Right ventricle myocardium superior (tissue), 1 donor: Measurements from ENCODE around the gene FRMD3. TPM values are rescaled to one million over a fixed set of nuclear protein-coding genes. Genes with fewer than 3 reads are reported as not detected.
A peak's percentile ranks its signal among the peaks of the same experiment; 100 is the strongest.

Experiments used
- ATAC-seq: fragments of 200-7000 bp; cut with Tn5 transposase; one replicate; pipeline ENCODE4 v1.9.1; 2020; ENCODE audit warnings: mild to moderate bottlenecking; ENCODE audit not compliant: poor library complexity
- DNase-seq: peaks from one replicate; pipeline ENCODE4 v3.0.0-alpha.2; 2020
- intact Hi-C: fragments of 100-400 bp; cut with DNase I; formaldehyde crosslinking; loops from one replicate; pipeline ENCODE4 v1.11.2; 2022
- total RNA-seq: library from RNA; stranded (reverse); fragmentation: NEBNext Ultra II Directional; extraction: Animal tissue kit (Norgen Biotek cat#: 25700); gene quantifications from one replicate; pipeline ENCODE4 v1.2.1, GENCODE V29; 2021
- donor health status: DM: no; HTN: yes; CAD: no; lungs with severe emphysema.

FRMD3 gene
- total RNA-seq, 1 donor from 2014 or later, result 93.2 TPM

DNA sequence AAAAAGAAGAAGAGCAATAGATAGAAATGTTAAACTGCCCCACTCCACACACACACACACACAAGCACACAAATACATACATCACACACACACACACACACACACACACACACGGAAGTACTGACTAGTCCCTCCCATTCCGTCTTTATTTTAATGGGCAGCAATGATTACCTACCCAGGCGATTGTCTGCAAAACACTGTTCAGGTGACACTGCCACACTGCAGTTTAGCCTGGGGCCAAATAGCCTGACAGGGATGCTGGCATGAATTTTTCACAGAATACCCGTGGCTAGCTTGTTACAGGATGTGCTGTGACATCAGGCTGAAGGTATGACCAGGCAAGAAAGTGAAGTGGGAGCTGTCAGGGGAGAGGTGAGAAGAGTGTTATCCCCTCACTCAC, 86.9 kb downstream of the FRMD3 start:
- ATAC-seq, result no peak
- DNase-seq, result no peak
- intact Hi-C loops, result no loop called here

GRCh38 chr9:83449983-83450382, 88.2 kb downstream of the FRMD3 start:
- ATAC-seq (no peak), DNase-seq (no peak)
- intact Hi-C loops, result no loop called here

GRCh38 chr9:83449166-83449565, 89.0 kb downstream of the FRMD3 start:
- peak; percentile 79 for ATAC-seq
- intact Hi-C loops, result no loop called here

GRCh38 chr9:83448626-83449025, 89.6 kb downstream of the FRMD3 start:
- no peak for ATAC-seq
- intact Hi-C loops, result no loop called here
- DNase-seq, result no peak

More at GRCh38 chr9:83449166-83449565, 89.0 kb downstream of the FRMD3 start:
- no peak for DNase-seq

DNA sequence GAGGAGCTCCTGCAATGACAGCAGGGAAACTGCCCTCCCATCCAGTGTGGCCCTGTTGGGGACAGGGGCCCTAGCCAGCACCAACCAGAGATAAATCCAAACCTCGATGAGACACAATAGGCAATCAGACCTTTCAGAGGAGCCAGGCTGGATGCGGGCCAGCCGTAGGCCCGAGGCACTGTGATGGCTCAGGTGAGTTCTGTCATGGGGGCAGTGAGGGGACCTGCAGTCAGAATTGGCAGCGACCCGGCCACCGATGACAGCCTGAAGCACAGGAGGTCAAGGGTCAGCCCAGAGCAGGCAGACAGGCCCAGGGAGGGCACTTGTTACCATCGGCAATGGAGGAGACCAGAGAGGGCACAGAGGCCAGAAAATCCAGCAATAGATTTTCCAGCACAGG, 90.8 kb downstream of the FRMD3 start:
- intact Hi-C loops, result no loop called here
- ATAC-seq (no peak), DNase-seq (no peak)

DNA sequence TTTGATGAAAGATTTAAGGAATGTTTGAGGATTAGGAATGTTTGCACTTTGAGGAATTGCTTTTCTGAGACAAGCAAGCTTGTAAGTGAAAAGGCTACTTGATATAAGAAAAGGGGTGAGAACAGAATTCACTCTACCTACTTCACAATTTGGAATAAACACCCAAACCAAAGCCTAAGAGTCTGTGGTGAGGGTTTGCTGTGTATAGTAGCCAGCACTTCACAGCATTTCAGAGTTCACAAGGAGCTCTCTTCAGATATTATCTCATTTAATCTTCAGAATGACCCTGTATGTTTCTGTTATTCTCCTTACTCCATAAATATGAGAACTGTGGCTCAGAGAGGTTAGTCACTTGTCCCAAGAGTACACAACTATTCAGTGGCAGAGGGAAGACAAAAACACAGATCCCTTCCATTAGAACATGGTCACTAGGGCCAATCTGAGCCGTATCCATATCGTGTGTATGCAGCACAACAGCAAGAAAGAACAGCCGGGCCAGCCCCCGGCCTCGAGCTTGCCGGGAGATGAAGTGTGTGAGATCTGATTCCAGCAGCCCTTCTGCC, 92.4 kb downstream of the FRMD3 start:
- intact Hi-C loops, result no loop called here
- ATAC-seq (no peak), DNase-seq (no peak)

DNA sequence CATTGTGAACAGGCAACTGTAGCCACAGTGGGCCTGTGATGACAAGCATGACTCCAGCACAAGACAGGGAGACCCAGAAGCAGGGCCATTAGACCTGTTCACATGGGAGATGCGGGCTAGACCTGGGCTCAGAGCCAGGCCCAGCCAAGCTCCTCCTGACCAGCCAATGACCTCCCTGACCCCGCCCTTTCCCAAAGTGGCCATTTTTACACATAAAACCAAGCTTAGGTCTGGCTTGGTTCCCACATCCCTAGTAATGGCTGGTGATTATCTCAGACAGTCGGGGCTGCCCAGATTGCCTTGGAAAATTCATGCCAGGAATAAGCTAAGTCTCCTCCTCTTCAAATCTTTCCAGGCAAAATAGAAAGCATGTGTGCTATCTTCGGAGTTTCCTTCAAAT, 94.1 kb downstream of the FRMD3 start:
- ATAC-seq, result peak; percentile 84
- DNase-seq, result peak; percentile 81
- intact Hi-C loops, result no loop called here

DNA sequence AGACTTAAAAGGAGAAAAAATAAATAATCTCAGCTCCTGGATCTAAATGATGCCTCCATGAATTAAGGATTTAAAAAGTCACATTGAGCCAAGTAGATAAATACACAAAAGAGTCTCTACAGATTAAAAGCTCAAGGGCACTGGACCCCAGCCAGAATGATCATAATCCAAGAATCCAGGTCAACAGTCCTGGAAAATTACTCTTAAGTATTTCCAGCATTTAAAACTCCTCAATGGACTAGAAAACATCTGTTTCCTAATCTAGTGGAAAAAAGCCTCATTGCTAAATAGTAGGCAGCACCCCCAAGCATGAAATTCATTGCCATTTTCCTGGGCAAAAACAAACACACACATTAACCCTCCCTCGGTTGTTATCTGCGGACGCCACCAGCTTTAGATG, 96.8 kb downstream of the FRMD3 start:
- intact Hi-C loops, result no loop called here
- DNase-seq (no peak), ATAC-seq (no peak)

DNA sequence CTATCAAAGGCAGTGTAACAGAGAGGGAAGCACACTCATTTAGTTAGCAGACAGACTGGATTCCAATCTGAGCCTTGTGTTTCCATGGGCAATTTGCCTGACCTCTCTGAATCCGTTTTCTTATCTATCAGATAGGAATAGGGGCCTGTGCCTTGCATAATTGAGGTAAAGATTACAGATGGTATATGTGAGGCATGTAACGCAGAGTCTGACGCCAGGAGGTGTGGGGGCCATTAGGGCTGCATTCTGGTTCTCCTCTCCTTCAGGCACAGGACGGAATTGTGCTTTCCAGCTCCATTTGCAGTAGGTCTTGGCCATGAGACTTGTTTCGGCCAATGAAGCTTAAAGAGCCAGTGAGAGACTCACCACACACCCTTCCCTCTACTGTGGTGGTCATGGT, 97.6 kb downstream of the FRMD3 start:
- intact Hi-C loops, result no loop called here
- no peak for DNase-seq
- no peak for ATAC-seq

GRCh38 chr9:83435301-83435700, 102.9 kb downstream of the FRMD3 start:
- ATAC-seq, result no peak

GRCh38 chr9:83434254-83434653, 103.9 kb downstream of the FRMD3 start:
- intact Hi-C loops, result loop anchor here (5.0 kb wide), 1 partner anchor 103 kb away; the partner anchor contains the start of gene FRMD3
- no peak for ATAC-seq
- no peak for DNase-seq

More at GRCh38 chr9:83435301-83435700, 102.9 kb downstream of the FRMD3 start:
- intact Hi-C loops, result no loop called here
- no peak for DNase-seq

GRCh38 chr9:83433846-83434245, 104.4 kb downstream of the FRMD3 start:
- no peak for ATAC-seq
- DNase-seq, result no peak
- intact Hi-C loops, result loop anchor here (5.0 kb wide), 1 partner anchor 103 kb away; the partner anchor contains the start of gene FRMD3

DNA sequence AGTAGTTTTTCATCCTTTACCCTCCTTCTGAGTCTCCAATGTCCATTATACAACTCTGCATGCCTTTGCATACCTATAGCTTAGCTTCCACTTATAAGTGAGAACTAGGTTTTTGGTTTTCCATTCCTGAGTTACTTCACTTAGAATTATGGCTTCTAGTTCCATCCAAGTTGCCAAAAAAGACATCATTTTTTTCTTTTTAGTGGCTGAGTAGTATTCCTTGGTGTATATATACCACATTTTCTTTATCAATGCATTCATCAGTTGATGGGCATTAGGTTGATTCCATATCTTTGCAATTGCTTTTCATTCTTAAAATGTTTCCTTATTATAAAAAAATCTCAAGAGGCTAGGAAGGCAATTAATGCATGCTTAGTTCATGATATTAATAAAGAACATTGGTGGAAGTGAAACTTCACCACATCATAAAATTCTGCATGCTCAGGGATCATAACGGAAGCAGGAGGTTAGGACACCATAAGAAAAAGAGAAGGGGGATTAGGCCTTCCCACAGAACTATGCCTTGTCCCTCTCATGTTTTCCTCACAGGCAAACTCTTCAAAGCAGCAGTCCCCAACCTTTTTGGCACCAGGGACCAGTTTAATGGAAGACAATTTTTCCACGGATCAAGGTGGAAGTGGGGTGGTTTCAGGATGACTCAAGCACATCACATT, 105.2 kb downstream of the FRMD3 start:
- intact Hi-C loops, result loop anchor here (5.0 kb wide), 1 partner anchor 104 kb away; the partner anchor contains the start of gene FRMD3
- ATAC-seq (peak; percentile 41), DNase-seq (no peak)

GRCh38 chr9:83432104-83432627, 106.0 kb downstream of the FRMD3 start:
- DNase-seq, result peak; percentile 88
- ATAC-seq, result peak; percentile 88
- intact Hi-C loops, result loop anchor here (5.0 kb wide), 1 partner anchor 105 kb away; the partner anchor contains the start of gene FRMD3

- DNase-seq (peak; percentile 52), ATAC-seq (peak; percentile 42)
- intact Hi-C loops, result loop anchor here (5.0 kb wide), 1 partner anchor 106 kb away; the partner anchor contains the start of gene FRMD3
Measured at GRCh38 chr9:83431101-83432060, 106.8 kb downstream of the FRMD3 start.

DNA sequence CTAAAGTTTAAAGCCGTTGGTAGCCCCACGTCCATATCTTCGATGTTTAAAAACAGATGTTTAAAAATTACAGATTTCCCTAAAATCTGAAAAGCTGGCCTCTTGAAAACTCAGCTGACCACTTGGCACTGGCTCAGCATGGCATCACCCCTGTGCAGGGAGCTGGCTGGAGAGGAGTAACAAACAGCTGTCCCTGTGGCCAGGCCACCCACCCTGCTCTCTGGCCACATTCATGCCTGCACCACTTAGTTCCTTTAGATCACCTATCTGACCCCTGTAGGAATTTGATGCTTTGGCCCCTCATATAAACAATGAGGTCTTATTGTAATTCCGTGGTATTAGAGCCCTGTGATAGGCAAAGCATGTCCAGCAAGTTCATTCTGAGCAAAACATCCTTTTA, 107.5 kb downstream of the FRMD3 start:
- no peak for DNase-seq
- ATAC-seq, result no peak
- intact Hi-C loops, result loop anchor here (5.0 kb wide), 1 partner anchor 107 kb away; the partner anchor contains the start of gene FRMD3

DNA sequence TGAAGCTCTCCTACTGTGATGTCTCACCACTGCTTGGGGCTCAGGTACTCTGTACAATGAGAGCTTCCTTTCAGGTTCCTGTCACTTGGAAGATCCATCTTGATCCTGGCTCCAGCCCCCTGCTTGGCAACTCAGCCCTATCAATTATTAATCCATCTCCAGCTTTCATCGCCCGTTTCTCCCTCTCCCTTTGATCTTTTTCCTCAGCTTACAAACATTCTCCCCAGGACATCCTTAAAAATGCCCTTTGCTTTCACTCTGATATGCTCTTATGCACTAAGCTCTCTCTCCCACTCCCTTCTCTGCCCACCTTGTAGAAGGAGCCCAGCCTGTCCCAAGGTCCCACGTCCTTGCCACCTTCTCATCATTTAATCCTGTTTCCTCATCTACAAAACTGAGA, 109.0 kb downstream of the FRMD3 start:
- DNase-seq (no peak), ATAC-seq (no peak)
- intact Hi-C loops, result no loop called here

DNA sequence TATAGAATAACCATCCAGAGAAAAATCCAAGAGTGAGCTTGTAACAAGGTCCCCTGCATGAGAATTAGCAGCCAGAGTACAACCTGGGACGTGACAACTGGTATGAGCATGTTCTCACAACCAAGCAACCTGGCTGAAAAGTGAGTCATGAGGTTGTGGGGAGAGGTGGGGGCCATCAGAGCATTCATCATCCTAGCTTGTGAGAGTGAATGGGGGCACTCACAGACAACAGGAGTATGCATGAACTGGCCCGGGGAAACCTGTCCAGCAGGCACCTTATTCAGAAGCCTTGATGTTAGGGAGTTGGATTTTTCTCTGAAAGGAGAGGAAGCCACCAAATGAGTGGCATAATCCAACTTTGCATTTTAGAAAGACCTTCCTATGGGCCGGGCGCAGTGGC, 113.0 kb downstream of the FRMD3 start:
- ATAC-seq, result no peak
- intact Hi-C loops, result no loop called here
- DNase-seq, result no peak

- DNase-seq (no peak), ATAC-seq (no peak)
- intact Hi-C loops, result no loop called here
Measured at GRCh38 chr9:83424831-83425230, 113.4 kb downstream of the FRMD3 start.
